ENCODE measurements around the gene KCNK16.

KCNK16 gene

DNA sequence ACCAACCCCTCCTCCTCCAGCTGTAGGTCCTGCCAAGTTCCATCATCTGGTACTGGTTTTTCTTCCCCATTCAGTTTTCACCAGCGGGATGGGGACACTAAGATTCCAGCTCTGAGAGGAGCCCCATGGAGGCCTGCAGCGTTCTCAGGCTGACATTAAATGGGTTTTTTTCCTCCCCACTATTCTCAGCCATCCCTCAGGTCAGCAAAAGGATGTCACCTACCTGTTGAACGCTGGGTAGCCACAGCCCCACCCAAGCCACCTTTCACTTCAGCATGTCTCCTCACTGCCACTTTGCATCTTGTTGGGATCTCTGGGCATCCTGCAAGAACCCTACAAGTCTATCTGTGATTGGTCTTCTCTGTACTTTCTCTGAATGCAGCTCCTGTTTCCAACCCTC lies 15.0 kb downstream of the KCNK16 start:
- Histone ChIP-seq H3K4me3 (ENCODE audit: low read length, poor library complexity, severe bottlenecking) (no peak overlapping the region), H2AFZ (ENCODE audit: low read length) (no peak overlapping the region), H3K9me3 (ENCODE audit: insufficient read depth, low read depth, low read length) (no peaks in the 10 kb centered on the region), H3K9ac (ENCODE audit: low read depth, low read length, poor library complexity, severe bottlenecking) (no peak overlapping the region), H3F3A (ENCODE audit: low read depth) (no peaks in the 10 kb centered on the region), H3K27me3 (ENCODE audit: insufficient read depth, low read length, poor library complexity, severe bottlenecking) (no peaks in the 10 kb centered on the region), H3K79me2 (ENCODE audit: insufficient read depth, low read length) (no peaks in the 10 kb centered on the region), H3K4me1 (ENCODE audit: insufficient read depth, low read length, poor library complexity, severe bottlenecking) (peaks cover 12% of the 10 kb centered on the region), H4K20me1 (ENCODE audit: insufficient read depth, low read length, poor library complexity, severe bottlenecking) (no peaks in the 10 kb centered on the region), H3K4me2 (ENCODE audit: low read depth, low read length, poor library complexity, severe bottlenecking) (no peak overlapping the region), H3K36me3 (ENCODE audit: insufficient read depth, low read length) (no peaks in the 10 kb centered on the region), H3K9me2 (replicated peaks; ENCODE audit: low read depth, low read length) (no peaks in the 10 kb centered on the region)
- TF ChIP-seq EZH2phosphoT487 (IDR thresholded peaks at IDR 0.05; ENCODE audit: borderline replicate concordance) (no peak), CTCF (conservative IDR thresholded peaks at IDR 0.05; ENCODE audit: low read length) (no peak)

DNA sequence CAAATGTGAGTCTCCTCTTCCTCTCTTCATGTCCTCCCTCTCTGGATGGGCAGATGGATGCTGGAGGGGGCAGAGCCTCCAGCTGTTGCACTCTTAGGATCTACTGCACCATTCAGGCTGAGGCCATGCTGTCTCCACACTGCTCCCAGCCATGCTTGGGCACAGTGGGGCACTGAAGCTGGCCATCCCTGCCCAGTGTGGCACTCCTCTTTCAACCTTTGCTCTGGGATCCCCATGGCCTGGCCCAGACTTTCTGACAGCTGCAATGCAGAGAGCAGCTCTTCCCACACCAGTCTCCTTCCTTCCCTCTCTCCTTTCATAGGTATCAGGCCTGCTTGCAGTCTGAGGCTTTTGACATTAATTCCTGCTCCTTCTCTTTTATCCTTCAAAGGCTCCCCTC lies 17.6 kb downstream of the KCNK16 start:
- H3K79me2 ChIP-seq (ENCODE audit: insufficient read depth, low read length) = no peaks in the 10 kb centered on the region
- H3K9me3 ChIP-seq (ENCODE audit: insufficient read depth, low read depth, low read length) = no peaks in the 10 kb centered on the region
- no peak overlapping the region for H3K4me3 ChIP-seq (ENCODE audit: low read length, poor library complexity, severe bottlenecking)
- H3K9me2 ChIP-seq (replicated peaks; ENCODE audit: low read depth, low read length) = no peaks in the 10 kb centered on the region
- H3K4me2 ChIP-seq (ENCODE audit: low read depth, low read length, poor library complexity, severe bottlenecking) = no peak overlapping the region
- no peak for TF ChIP-seq CTCF (conservative IDR thresholded peaks at IDR 0.05; ENCODE audit: low read length)
- TF ChIP-seq EZH2phosphoT487 (IDR thresholded peaks at IDR 0.05; ENCODE audit: borderline replicate concordance) = no peak
- no peak overlapping the region for H2AFZ ChIP-seq (ENCODE audit: low read length)
- no peaks in the 10 kb centered on the region for H3K4me1 ChIP-seq (ENCODE audit: insufficient read depth, low read length, poor library complexity, severe bottlenecking)
- no peaks in the 10 kb centered on the region for H4K20me1 ChIP-seq (ENCODE audit: insufficient read depth, low read length, poor library complexity, severe bottlenecking)
- no peak overlapping the region for H3K9ac ChIP-seq (ENCODE audit: low read depth, low read length, poor library complexity, severe bottlenecking)
- no peaks in the 10 kb centered on the region for H3F3A ChIP-seq (ENCODE audit: low read depth)
- H3K36me3 ChIP-seq (ENCODE audit: insufficient read depth, low read length) = no peaks in the 10 kb centered on the region
- H3K27me3 ChIP-seq (ENCODE audit: insufficient read depth, low read length, poor library complexity, severe bottlenecking) = no peaks in the 10 kb centered on the region

GRCh38 chr6:39303425-39304153 lies 18.9 kb downstream of the KCNK16 start:
- H4K20me1 ChIP-seq (ENCODE audit: insufficient read depth, low read length, poor library complexity, severe bottlenecking) = no peaks in the 10 kb centered on the region
- no peaks in the 10 kb centered on the region for H3K9me3 ChIP-seq (ENCODE audit: insufficient read depth, low read depth, low read length)
- no peak for TF ChIP-seq EZH2phosphoT487 (IDR thresholded peaks at IDR 0.05; ENCODE audit: borderline replicate concordance)
- 0 out of 2 replicates have a peak, but pooled peaks have one; percentile 7 for TF ChIP-seq CTCF (conservative IDR thresholded peaks at IDR 0.05; ENCODE audit: low read length)

More at GRCh38 chr6:39303425-39304153, 18.9 kb downstream of the KCNK16 start:
- no peak overlapping the region for H3K4me2 ChIP-seq (ENCODE audit: low read depth, low read length, poor library complexity, severe bottlenecking)
- no peaks in the 10 kb centered on the region for H3K79me2 ChIP-seq (ENCODE audit: insufficient read depth, low read length)
- no peaks in the 10 kb centered on the region for H3K27me3 ChIP-seq (ENCODE audit: insufficient read depth, low read length, poor library complexity, severe bottlenecking)
- H3F3A ChIP-seq (ENCODE audit: low read depth) = no peaks in the 10 kb centered on the region
- H3K4me3 ChIP-seq (ENCODE audit: low read length, poor library complexity, severe bottlenecking) = no peak overlapping the region
- H3K36me3 ChIP-seq (ENCODE audit: insufficient read depth, low read length) = no peaks in the 10 kb centered on the region
- H3K9me2 ChIP-seq (replicated peaks; ENCODE audit: low read depth, low read length) = no peaks in the 10 kb centered on the region
- H3K4me1 ChIP-seq (ENCODE audit: insufficient read depth, low read length, poor library complexity, severe bottlenecking) = no peaks in the 10 kb centered on the region
- no peak overlapping the region for H2AFZ ChIP-seq (ENCODE audit: low read length)
- H3K9ac ChIP-seq (ENCODE audit: low read depth, low read length, poor library complexity, severe bottlenecking) = no peak overlapping the region

Data from Loucy (cell line).